Erythroblast (primary cell): Measurements from ENCODE around the gene KRT13.

Experiments used
- GATA1 ChIP-seq: IDR thresholded peaks from 2 replicates; pipeline ENCODE4 v1.6.1; 2011; ENCODE audit warnings: low read depth, mild to moderate bottlenecking, control low read depth, low read length, moderate library complexity
- POLR2A ChIP-seq: IDR thresholded peaks from 2 replicates; pipeline ENCODE4 v1.6.1; 2011; ENCODE audit warnings: mild to moderate bottlenecking, low read length

DNA sequence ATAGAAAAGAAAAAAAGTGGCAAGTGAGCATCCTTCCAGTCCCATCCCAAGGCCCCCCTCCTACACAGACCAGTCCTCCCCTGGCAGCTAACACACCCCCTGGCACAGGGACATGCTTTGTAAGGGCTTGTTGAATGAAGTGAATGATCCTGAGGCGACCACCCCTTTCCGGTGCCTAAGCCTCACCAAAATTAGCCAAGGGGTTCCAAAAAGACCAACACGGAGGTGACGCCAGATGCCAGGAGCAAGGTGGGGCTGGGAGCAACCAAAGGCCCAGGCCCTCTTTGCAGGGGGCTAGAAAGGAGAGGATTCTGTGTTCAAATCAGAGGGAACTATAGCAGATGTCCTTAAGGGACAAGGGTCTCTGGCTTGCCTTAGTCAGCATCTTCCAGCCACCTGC is 30.0 kb downstream of the KRT13 start:
- no peak for TF ChIP-seq POLR2A
- TF ChIP-seq GATA1: no peak
